GM18498 (cell line): ENCODE measurements around the gene SOX13.

ENCODE experiments used
- ATAC-seq: cut with Tn5 transposase; IDR thresholded peaks from one replicate; pipeline ENCODE4 v1.9.1; 2021; ENCODE audit warnings: mild to moderate bottlenecking, moderate library complexity; ENCODE audit not compliant: unreplicated experiment

The SOX13 gene

GRCh38 chr1:204176049-204176448 lies 103.1 kb downstream of the SOX13 start:
- ATAC-seq: no peak

GRCh38 chr1:204177133-204177532 lies 104.2 kb downstream of the SOX13 start:
- ATAC-seq: no peak
